Left ventricle myocardium inferior (tissue), 1 donor: ENCODE data around the gene ST6GALNAC3. TPM values are rescaled to one million over a fixed set of nuclear protein-coding genes. Genes with fewer than 3 reads are reported as not detected.

Experiments used
- DNase-seq: peaks from one replicate; pipeline ENCODE4 v3.0.0-alpha.2; 2020
- H3K27ac ChIP-seq: fragments of 200-600 bp; replicated peaks from 2 replicates; pipeline ENCODE4 v1.8.0; 2021
- H3K27me3 ChIP-seq: fragments of 200-600 bp; 2 replicates; pipeline ENCODE4 v1.8.0; 2021; ENCODE audit warnings: low read depth
- H3K36me3 ChIP-seq: fragments of 200-600 bp; 2 replicates; pipeline ENCODE4 v1.8.0; 2021
- H3K4me1 ChIP-seq: fragments of 200-600 bp; 2 replicates; pipeline ENCODE4 v1.8.0; 2021
- H3K4me3 ChIP-seq: fragments of 200-600 bp; 2 replicates; pipeline ENCODE4 v1.8.0; 2021; ENCODE audit warnings: mild to moderate bottlenecking, moderate library complexity
- H3K9me3 ChIP-seq: fragments of 200-600 bp; replicated peaks from 2 replicates; pipeline ENCODE4 v1.8.0; 2021
- CTCF ChIP-seq: fragments of 200-600 bp; IDR thresholded peaks from 2 replicates; pipeline ENCODE4 v1.8.0; 2021; ENCODE audit warnings: antibody characterized with exemption, mild to moderate bottlenecking, borderline replicate concordance
- intact Hi-C: fragments of 100-400 bp; cut with micrococcal nuclease; formaldehyde crosslinking; loops from one replicate; pipeline ENCODE4 v1.11.0; 2022
- total RNA-seq: library from RNA; stranded (reverse); fragmentation: NEBNext Ultra II Directional; extraction: Animal tissue kit (Norgen Biotek cat#: 25700); gene quantifications from one replicate; pipeline ENCODE4 v1.2.1, GENCODE V29; 2021
- donor health status: DM: no; HTN: yes; CAD: no; lungs with severe emphysema.

The ST6GALNAC3 gene
- total RNA-seq, 1 donor from 2014 or later, result 4.5 TPM

- H3K4me1 ChIP-seq, result no peaks in the 10 kb centered on the region
- intact Hi-C loops, result no loop called here
- H3K4me3 ChIP-seq, result no peak overlapping the region
- no peak overlapping the region for H3K27ac ChIP-seq
- no peak for DNase-seq
- no peaks in the 10 kb centered on the region for H3K27me3 ChIP-seq
- H3K9me3 ChIP-seq, result no peaks in the 10 kb centered on the region
- no peak for TF ChIP-seq CTCF
- H3K36me3 ChIP-seq, result peaks cover 2% of the 10 kb centered on the region
Observed at GRCh38 chr1:76128096-76128495, 53.5 kb downstream of the ST6GALNAC3 start.

- H3K27me3 ChIP-seq, result no peaks in the 10 kb centered on the region
- intact Hi-C loops, result no loop called here
- no peak overlapping the region for H3K27ac ChIP-seq
- TF ChIP-seq CTCF, result no peak
- peaks cover 2% of the 10 kb centered on the region for H3K36me3 ChIP-seq
- H3K4me3 ChIP-seq, result no peak overlapping the region
- H3K9me3 ChIP-seq, result no peaks in the 10 kb centered on the region
- no peak for DNase-seq
- H3K4me1 ChIP-seq, result no peaks in the 10 kb centered on the region
Observed at GRCh38 chr1:76129731-76130130, 55.2 kb downstream of the ST6GALNAC3 start.

GRCh38 chr1:76130992-76131391 is 56.4 kb downstream of the ST6GALNAC3 start:
- H3K27me3 ChIP-seq, result no peaks in the 10 kb centered on the region
- TF ChIP-seq CTCF, result no peak
- intact Hi-C loops, result no loop called here
- H3K4me3 ChIP-seq, result no peak overlapping the region
- H3K27ac ChIP-seq, result no peak overlapping the region
- peaks cover 2% of the 10 kb centered on the region for H3K36me3 ChIP-seq
- H3K4me1 ChIP-seq, result peaks cover 5% of the 10 kb centered on the region
- H3K9me3 ChIP-seq, result no peaks in the 10 kb centered on the region
- DNase-seq, result no peak

GRCh38 chr1:76133977-76134376 is 59.4 kb downstream of the ST6GALNAC3 start:
- Histone ChIP-seq H3K4me1 (peaks cover 26% of the 10 kb centered on the region), H3K27ac (no peak overlapping the region), H3K36me3 (peaks cover 2% of the 10 kb centered on the region), H3K4me3 (no peak overlapping the region), H3K9me3 (no peaks in the 10 kb centered on the region), H3K27me3 (no peaks in the 10 kb centered on the region)
- no peak for TF ChIP-seq CTCF
- DNase-seq, result no peak
- intact Hi-C loops, result no loop called here

- H3K27ac ChIP-seq, result peak overlapping the region; percentile 88
- intact Hi-C loops, result no loop called here
- no peaks in the 10 kb centered on the region for H3K9me3 ChIP-seq
- no peak overlapping the region for H3K4me3 ChIP-seq
- peaks cover 2% of the 10 kb centered on the region for H3K36me3 ChIP-seq
- peaks cover 45% of the 10 kb centered on the region for H3K4me1 ChIP-seq
- H3K27me3 ChIP-seq, result no peaks in the 10 kb centered on the region
- no peak for TF ChIP-seq CTCF
- DNase-seq, result no peak
Observed at GRCh38 chr1:76135835-76136234, 61.3 kb downstream of the ST6GALNAC3 start.

DNA sequence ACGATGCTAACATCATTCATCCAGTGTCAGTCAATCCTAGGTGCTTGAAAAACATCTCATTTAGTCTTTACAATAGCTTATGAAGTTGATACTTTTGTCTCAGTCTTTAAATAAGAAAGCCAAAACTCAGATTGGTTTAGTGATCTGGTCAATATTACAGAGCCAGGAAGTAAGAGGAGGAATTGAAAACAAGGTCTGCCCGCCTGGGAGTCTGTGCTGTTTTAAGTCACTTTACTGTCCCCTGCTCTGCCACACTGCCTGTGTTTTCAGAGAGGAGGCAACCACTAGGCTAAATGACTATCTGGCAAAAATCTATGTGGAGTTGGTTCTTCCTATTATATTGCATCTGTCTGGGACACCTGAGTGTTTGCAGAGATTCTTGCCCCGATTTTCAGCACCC is 62.3 kb downstream of the ST6GALNAC3 start:
- H3K4me1 ChIP-seq, result peaks cover 54% of the 10 kb centered on the region
- H3K4me3 ChIP-seq, result no peak overlapping the region
- H3K27ac ChIP-seq, result peak overlapping the region; percentile 88
- H3K36me3 ChIP-seq, result no peaks in the 10 kb centered on the region
- no peaks in the 10 kb centered on the region for H3K27me3 ChIP-seq
- H3K9me3 ChIP-seq, result no peaks in the 10 kb centered on the region
- no peak for DNase-seq
- TF ChIP-seq CTCF, result no peak
- intact Hi-C loops, result no loop called here
